GM19397 (cell line): ENCODE data around the gene SLC38A5.
A peak's percentile ranks its signal among the peaks of the same experiment; 100 is the strongest.

Experiments used
- ATAC-seq: cut with Tn5 transposase; IDR thresholded peaks from one replicate; pipeline ENCODE4 v1.9.1; 2021; ENCODE audit warnings: mild to moderate bottlenecking, moderate library complexity; ENCODE audit not compliant: unreplicated experiment

Gene SLC38A5

GRCh38 chrX:48492293-48492910 lies 22.3 kb upstream of the SLC38A5 start:
- no peak for ATAC-seq

- ATAC-seq, result no peak
Observed at GRCh38 chrX:48491809-48492208, 21.7 kb upstream of the SLC38A5 start.

- ATAC-seq, result no peak
Observed at GRCh38 chrX:48490661-48491060, 20.6 kb upstream of the SLC38A5 start.

GRCh38 chrX:48489892-48490291 lies 19.8 kb upstream of the SLC38A5 start:
- ATAC-seq, result no peak

GRCh38 chrX:48489296-48489695 lies 19.2 kb upstream of the SLC38A5 start:
- no peak for ATAC-seq

GRCh38 chrX:48488034-48488433 lies 18.0 kb upstream of the SLC38A5 start:
- no peak for ATAC-seq

GRCh38 chrX:48487362-48487798 lies 17.3 kb upstream of the SLC38A5 start:
- ATAC-seq, result no peak

- no peak for ATAC-seq
Observed at GRCh38 chrX:48482526-48482925, 12.5 kb upstream of the SLC38A5 start.

- ATAC-seq, result no peak
Observed at GRCh38 chrX:48480583-48480982, 10.5 kb upstream of the SLC38A5 start.

- no peak for ATAC-seq
Observed at GRCh38 chrX:48480142-48480541, 10.1 kb upstream of the SLC38A5 start.

GRCh38 chrX:48478806-48479205 lies 8.7 kb upstream of the SLC38A5 start:
- ATAC-seq, result no peak

- ATAC-seq, result no peak
Observed at GRCh38 chrX:48477960-48478755, 8.1 kb upstream of the SLC38A5 start.

- no peak for ATAC-seq
Observed at GRCh38 chrX:48476919-48477318, 6.9 kb upstream of the SLC38A5 start.

GRCh38 chrX:48475774-48476577 lies 5.9 kb upstream of the SLC38A5 start, which contains the start of gene FTSJ1:
FTSJ1 (plus strand) TSS chrX:48476199; CDS start chrX:48478048, 1,849 bp downstream.
- peak; percentile 91 for ATAC-seq

- ATAC-seq, result no peak
Observed at GRCh38 chrX:48475296-48475695, 5.2 kb upstream of the SLC38A5 start.

- ATAC-seq, result no peak
Observed at GRCh38 chrX:48474581-48474980, 4.5 kb upstream of the SLC38A5 start.

- ATAC-seq, result no peak
Observed at GRCh38 chrX:48474127-48474526, 4.1 kb upstream of the SLC38A5 start.

GRCh38 chrX:48473704-48473990 lies 3.6 kb upstream of the SLC38A5 start:
- no peak for ATAC-seq

- no peak for ATAC-seq
Observed at GRCh38 chrX:48472851-48473703, 3.0 kb upstream of the SLC38A5 start.

GRCh38 chrX:48472225-48472624 lies 2.2 kb upstream of the SLC38A5 start:
- ATAC-seq, result no peak

- no peak for ATAC-seq
Observed at GRCh38 chrX:48471504-48471903, 1.4 kb upstream of the SLC38A5 start.
